AG04450 (cell line): ENCODE data around the gene CFTR. TPM values are rescaled to one million over a fixed set of nuclear protein-coding genes. Genes with fewer than 3 reads are reported as not detected.

Source experiments
- CTCF ChIA-PET: fragments of 300-600, 350-600 bp; formaldehyde crosslinking; extraction: SDS; loops from one replicate; lab custom pipeline; 2022; ENCODE audit warnings: antibody characterized with exemption, inconsistent platforms; lab: Charles Lee
- POLR2A ChIA-PET: fragments of 350-600 bp; formaldehyde crosslinking; extraction: SDS; loops from one replicate; lab custom pipeline; 2021; ENCODE audit warnings: antibody characterized with exemption, inconsistent platforms; lab: Yijun Ruan, JAX
- DNase-seq: peaks from one replicate; pipeline ENCODE4 v3.0.0-alpha.2; 2011; ENCODE audit warnings: low read depth, low spot score
- H3K27ac ChIP-seq: one replicate; pipeline ENCODE4 v1.5.1; 2012; ENCODE audit warnings: low read depth, low read length, control low read depth
- H3K27me3 ChIP-seq: one replicate; pipeline ENCODE4 v1.6.0; 2012; ENCODE audit warnings: low read length; ENCODE audit not compliant: control insufficient read depth, insufficient read depth
- H3K4me3 ChIP-seq: 2 replicates; pipeline ENCODE4 v1.5.1; 2011; ENCODE audit warnings: mild to moderate bottlenecking, low read depth, low read length, control low read depth
- H3K9me3 ChIP-seq: 2 replicates; pipeline ENCODE4 v1.5.1; 2012; ENCODE audit warnings: low read length; ENCODE audit not compliant: control insufficient read depth, insufficient read depth
- polyA plus RNA-seq: library from polyadenylated mRNA; depleted of rRNA; stranded (reverse); fragments of >200 nt; gene quantifications from 2 replicates; pipeline ENCODE4 v1.2.3, GENCODE V29; 2011
- TF ChIP-seq, protein P1 (sequence below): IDR thresholded peaks from 2 replicates; pipeline ENCODE4 v1.5.1; 2011; ENCODE audit warnings: low read depth, low read length, control low read depth, inconsistent platforms

Gene CFTR
- polyA plus RNA-seq, 1 experiment: 0.37 TPM

DNA sequence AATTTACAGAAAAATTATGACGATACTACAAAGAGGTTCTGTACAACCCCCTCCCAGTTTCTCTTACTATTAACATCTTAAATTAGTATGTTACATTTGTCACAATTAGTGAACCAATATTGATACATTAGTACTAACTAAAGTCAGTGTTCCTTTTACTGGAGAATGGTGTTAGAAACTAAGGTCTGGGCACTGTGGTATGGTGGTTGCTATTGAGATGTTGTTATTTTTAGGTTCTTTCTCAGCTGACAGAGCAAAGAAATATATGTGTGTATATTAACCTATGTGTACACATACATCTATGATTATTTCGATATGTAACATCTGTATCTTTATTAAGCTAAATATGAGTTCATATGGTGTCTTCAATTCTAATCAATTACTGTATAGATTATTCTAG lies 11.7 kb upstream of the CFTR start:
- CTCF ChIA-PET: interaction anchor here (1.7 kb wide), 1 partner anchor 9 kb away, joined by 5 read pairs; no protein-coding TSS in a partner anchor
- DNase-seq: no peak
- Histone ChIP-seq H3K9me3 (no peaks in the 10 kb centered on the region), H3K4me3 (no peak overlapping the region), H3K27me3 (no peaks in the 10 kb centered on the region), H3K27ac (no peak overlapping the region)
- TF ChIP-seq, protein P1, sequence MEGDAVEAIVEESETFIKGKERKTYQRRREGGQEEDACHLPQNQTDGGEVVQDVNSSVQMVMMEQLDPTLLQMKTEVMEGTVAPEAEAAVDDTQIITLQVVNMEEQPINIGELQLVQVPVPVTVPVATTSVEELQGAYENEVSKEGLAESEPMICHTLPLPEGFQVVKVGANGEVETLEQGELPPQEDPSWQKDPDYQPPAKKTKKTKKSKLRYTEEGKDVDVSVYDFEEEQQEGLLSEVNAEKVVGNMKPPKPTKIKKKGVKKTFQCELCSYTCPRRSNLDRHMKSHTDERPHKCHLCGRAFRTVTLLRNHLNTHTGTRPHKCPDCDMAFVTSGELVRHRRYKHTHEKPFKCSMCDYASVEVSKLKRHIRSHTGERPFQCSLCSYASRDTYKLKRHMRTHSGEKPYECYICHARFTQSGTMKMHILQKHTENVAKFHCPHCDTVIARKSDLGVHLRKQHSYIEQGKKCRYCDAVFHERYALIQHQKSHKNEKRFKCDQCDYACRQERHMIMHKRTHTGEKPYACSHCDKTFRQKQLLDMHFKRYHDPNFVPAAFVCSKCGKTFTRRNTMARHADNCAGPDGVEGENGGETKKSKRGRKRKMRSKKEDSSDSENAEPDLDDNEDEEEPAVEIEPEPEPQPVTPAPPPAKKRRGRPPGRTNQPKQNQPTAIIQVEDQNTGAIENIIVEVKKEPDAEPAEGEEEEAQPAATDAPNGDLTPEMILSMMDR: no peak
- POLR2A ChIA-PET: no interaction called here

DNA sequence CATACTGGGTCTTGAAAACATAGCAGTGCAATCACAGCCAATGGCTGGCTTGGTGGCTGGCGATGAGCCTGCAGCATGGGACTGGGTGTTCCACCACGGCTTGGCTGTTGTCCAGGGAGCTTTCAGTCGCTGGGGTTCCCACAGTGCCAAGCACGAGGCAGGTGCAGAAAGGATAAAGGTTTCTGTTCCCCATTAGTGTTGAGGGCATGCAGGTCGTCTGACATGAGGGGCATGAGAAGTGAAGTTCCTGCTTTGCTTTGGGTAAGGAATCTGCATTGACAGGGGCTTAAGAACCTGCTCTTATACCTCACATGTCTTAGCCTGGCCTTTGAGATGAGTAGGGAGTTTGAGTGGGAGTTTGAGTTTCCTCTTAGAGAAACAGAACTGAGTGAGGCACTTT lies 9.0 kb upstream of the CFTR start:
- no peak for DNase-seq
- H3K4me3 ChIP-seq: no peak overlapping the region
- no peaks in the 10 kb centered on the region for H3K9me3 ChIP-seq
- TF ChIP-seq, protein P1: no peak
- H3K27me3 ChIP-seq: no peaks in the 10 kb centered on the region
- POLR2A ChIA-PET: no interaction called here
- CTCF ChIA-PET: no interaction called here
- H3K27ac ChIP-seq: no peak overlapping the region

GRCh38 chr7:117472335-117472734 lies 7.5 kb upstream of the CFTR start:
- H3K27me3 ChIP-seq: no peaks in the 10 kb centered on the region
- TF ChIP-seq, protein P1: no peak
- POLR2A ChIA-PET: no interaction called here

DNA sequence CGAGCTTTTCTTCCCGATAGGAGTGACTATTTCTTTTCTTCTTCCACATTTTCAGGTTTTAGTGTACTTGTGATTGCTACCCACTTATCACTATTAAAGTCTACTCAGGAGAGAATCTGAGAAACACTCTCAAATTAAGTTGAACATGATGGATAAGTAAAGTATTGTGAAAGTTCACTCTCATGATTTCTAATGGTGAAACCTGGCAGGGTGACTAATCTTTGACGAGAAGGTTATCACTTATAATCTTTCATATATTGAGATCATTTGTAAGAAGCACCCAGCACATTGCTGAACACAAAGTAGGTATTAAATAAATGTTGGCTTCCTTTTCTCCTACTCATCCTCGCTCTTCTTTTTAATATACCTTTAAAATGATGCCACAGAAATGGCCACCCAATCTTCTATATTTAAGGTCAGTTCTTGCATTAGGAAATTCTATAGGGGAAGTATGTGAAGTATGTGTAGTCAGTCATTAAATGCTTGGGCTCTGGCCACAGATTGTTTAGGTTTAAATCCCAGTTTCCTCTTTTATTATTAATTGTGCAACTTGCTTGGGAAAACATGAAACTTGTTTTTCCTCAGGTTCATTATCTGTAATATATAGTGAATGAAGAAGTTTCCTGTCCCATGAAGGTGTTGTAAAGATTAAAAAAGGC lies 3.1 kb upstream of the CFTR start:
- DNase-seq: no peak
- Histone ChIP-seq H3K27ac (no peak overlapping the region), H3K4me3 (no peak overlapping the region), H3K27me3 (peaks cover 21% of the 10 kb centered on the region), H3K9me3 (no peaks in the 10 kb centered on the region)
- TF ChIP-seq, protein P1: no peak
- ChIA-PET CTCF (interaction anchor here (1.4 to 2.5 kb wide), 2 partner anchors 17 to 18 kb away, joined by 5 to 17 read pairs; no protein-coding TSS in a partner anchor), POLR2A (no interaction called here)

More at GRCh38 chr7:117472335-117472734, 7.5 kb upstream of the CFTR start:
- Histone ChIP-seq H3K27ac (no peak overlapping the region), H3K4me3 (no peak overlapping the region), H3K9me3 (no peaks in the 10 kb centered on the region)
- no peak for DNase-seq
- CTCF ChIA-PET: interaction anchor here (0.6 to 1.5 kb wide), 2 partner anchors 13 to 211 kb away, joined by 5 read pairs; no protein-coding TSS in a partner anchor

GRCh38 chr7:117478836-117479224 lies 995 bp upstream of the CFTR start:
- ChIA-PET POLR2A (no interaction called here), CTCF (interaction anchor here (2.6 kb wide), 1 partner anchor 20 kb away, joined by 12 read pairs; no protein-coding TSS in a partner anchor)
- peaks cover 24% of the 10 kb centered on the region for H3K27me3 ChIP-seq
- H3K9me3 ChIP-seq: no peaks in the 10 kb centered on the region
- H3K4me3 ChIP-seq: peak overlapping the region; percentile 50
- TF ChIP-seq, protein P1: no peak
- DNase-seq: no peak
- no peak overlapping the region for H3K27ac ChIP-seq
